HepG2 (cell line): ENCODE measurements around the gene PIGL. TPM values are rescaled to one million over a fixed set of nuclear protein-coding genes. Genes with fewer than 3 reads are reported as not detected.

Source experiments
- AHDC1 ChIP-seq: sonication (generic); formaldehyde crosslinking; IDR thresholded peaks from 2 replicates; pipeline ENCODE4 v1.5.1; 2020; ENCODE audit warnings: mild to moderate bottlenecking, missing genetic modification reagents, borderline replicate concordance
- ELK4 ChIP-seq: sonication (generic); formaldehyde crosslinking; IDR thresholded peaks from 2 replicates; pipeline ENCODE4 v1.9.0; 2021; ENCODE audit warnings: missing genetic modification reagents, borderline replicate concordance
- FOSL1 ChIP-seq: sonication (generic); formaldehyde crosslinking; IDR thresholded peaks from 2 replicates; pipeline ENCODE4 v1.9.0; 2021; ENCODE audit warnings: missing genetic modification reagents, borderline replicate concordance
- GATA4 ChIP-seq: sonication (generic); IDR thresholded peaks from 2 replicates; pipeline ENCODE4 v1.6.1; 2016; ENCODE audit warnings: antibody characterized with exemption, low read depth, borderline replicate concordance
- GPN1 ChIP-seq: sonication (generic); formaldehyde crosslinking; IDR thresholded peaks from 2 replicates; pipeline ENCODE4 v1.5.1; 2020; ENCODE audit warnings: missing genetic modification reagents, borderline replicate concordance
- IRX3 ChIP-seq: sonication (generic); formaldehyde crosslinking; IDR thresholded peaks from 2 replicates; pipeline ENCODE4 v1.8.1; 2023; ENCODE audit warnings: mild to moderate bottlenecking, low read depth, missing genetic modification reagents, borderline replicate concordance
- KMT2B ChIP-seq: IDR thresholded peaks from 2 replicates; pipeline ENCODE4 v1.6.1; 2016; ENCODE audit warnings: missing genetic modification reagents, missing compliant biosample characterization
- MEF2D ChIP-seq: sonication (generic); formaldehyde crosslinking; IDR thresholded peaks from 2 replicates; pipeline ENCODE4 v1.5.1; 2020; ENCODE audit warnings: mild to moderate bottlenecking, missing genetic modification reagents
- REL ChIP-seq: sonication (generic); formaldehyde crosslinking; conservative IDR thresholded peaks from 2 replicates; pipeline ENCODE4 v1.8.0; 2022; ENCODE audit warnings: mild to moderate bottlenecking, missing genetic modification reagents, moderate library complexity
- RFXAP ChIP-seq: sonication (generic); formaldehyde crosslinking; IDR thresholded peaks from 2 replicates; pipeline ENCODE4 v1.4.0; 2020; ENCODE audit warnings: missing genetic modification reagents, borderline replicate concordance
- SRSF1 ChIP-seq: fragments of 200-400 bp; formaldehyde crosslinking; optimal IDR thresholded peaks from 2 replicates; pipeline ENCODE3; 2017; ENCODE audit warnings: mild to moderate bottlenecking, low read depth, low read length, moderate library complexity
- SRSF9 ChIP-seq: fragments of 200-400 bp; formaldehyde crosslinking; IDR thresholded peaks from 2 replicates; pipeline ENCODE4 v1.6.1; 2018; ENCODE audit warnings: borderline replicate concordance, mild to moderate bottlenecking, low read depth, low read length; ENCODE audit not compliant: insufficient read depth, poor library complexity, severe bottlenecking
- ZNF501 ChIP-seq: sonication (generic); formaldehyde crosslinking; IDR thresholded peaks from 2 replicates; pipeline ENCODE4 v1.5.1; 2020; ENCODE audit warnings: mild to moderate bottlenecking, moderate library complexity, missing genetic modification reagents
- ZNF615 ChIP-seq: sonication (generic); formaldehyde crosslinking; IDR thresholded peaks from 2 replicates; pipeline ENCODE4 v1.5.0; 2020; ENCODE audit warnings: mild to moderate bottlenecking, missing genetic modification reagents, borderline replicate concordance
- polyA plus RNA-seq, 8 experiments: library from polyadenylated mRNA; depleted of rRNA in 3 of 8; stranded (reverse) in 7 of 8; unstranded in 1 of 8; fragments of >200 nt; fragmentation: Illumina TruSeq in 4 of 8; extraction: Trizol in 4 of 8; gene quantifications; 2 replicates each; pipeline versions ENCODE4 v1.2.1 to v1.2.3, GENCODE V29; 2011 to 2016; ENCODE audit warnings: low read depth in 4 of 8, missing spikeins in 1 of 8, mixed read lengths in 1 of 8; ENCODE audit not compliant: insufficient read depth in 1 of 8
- total RNA-seq, 5 experiments: library from RNA; depleted of rRNA; stranded (reverse); fragments of >200 nt; fragmentation: Illumina TruSeq; extraction: Trizol; gene quantifications; 2 replicates each; pipeline ENCODE4 v1.2.3, GENCODE V29; 2016; ENCODE audit warnings: low read depth in 1 of 5
- TF ChIP-seq, protein P1 (sequence below): sonication (generic); formaldehyde crosslinking; IDR thresholded peaks from 2 replicates; pipeline ENCODE4 v1.5.1; 2020; ENCODE audit warnings: missing genetic modification reagents, mild to moderate bottlenecking, borderline replicate concordance
- TF ChIP-seq, protein P2 (sequence below): sonication (generic); formaldehyde crosslinking; IDR thresholded peaks from 2 replicates; pipeline ENCODE4 v1.4.0; 2020; ENCODE audit warnings: missing genetic modification reagents, mild to moderate bottlenecking, borderline replicate concordance

Gene PIGL
- total and polyA plus RNA-seq, 2 of the 13 experiments (the other 11 are each of a cell fraction or from before 2014, with no cell fraction given), result 28.5 to 63.8 TPM

DNA sequence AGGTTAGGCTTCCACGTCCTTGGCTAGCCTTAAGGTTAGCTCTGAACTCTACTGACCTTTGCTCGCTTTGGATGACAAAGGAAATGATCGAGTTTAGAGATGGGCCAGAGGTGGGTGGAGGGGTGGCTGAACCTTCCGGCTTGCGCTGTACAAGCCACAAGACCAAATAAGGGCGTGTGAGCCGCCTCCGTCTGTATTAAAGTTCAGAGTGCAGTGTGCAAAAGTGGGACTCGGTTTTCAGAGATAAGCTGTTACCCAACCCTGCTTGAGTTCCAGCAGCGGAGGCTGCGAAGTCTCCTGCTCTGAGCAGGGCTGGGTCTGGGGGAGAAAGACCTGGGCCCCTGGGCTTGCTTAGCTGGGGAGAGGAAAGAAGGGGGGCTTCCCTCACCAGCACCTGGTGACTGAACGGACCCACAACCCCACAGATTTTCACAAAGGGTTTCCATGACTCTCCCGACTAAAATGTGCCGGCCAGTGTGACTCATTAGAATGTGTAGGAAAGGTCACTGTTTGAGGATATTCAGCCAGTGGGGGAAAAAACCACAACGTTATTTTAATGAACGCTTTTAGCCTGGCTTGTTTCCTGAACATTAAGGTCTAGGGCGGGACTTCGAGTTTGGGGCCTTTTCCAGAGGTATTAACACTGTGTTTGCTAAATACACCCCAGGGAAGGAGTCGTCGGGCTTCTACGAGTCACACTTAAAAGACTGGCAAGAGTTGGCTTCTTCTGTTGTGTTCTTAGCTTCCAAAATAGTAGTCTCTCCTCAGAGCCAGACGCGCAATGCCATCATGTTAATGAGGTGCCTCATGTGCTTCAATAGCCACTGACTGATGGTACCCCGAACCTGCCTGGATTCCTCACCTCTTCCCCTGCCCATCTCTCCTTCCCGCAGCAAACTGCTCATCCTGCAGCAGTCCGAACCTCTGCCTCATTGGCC lies 69.3 kb downstream of the PIGL start (continued):
- TF ChIP-seq SRSF1, result no peak
- TF ChIP-seq KMT2B (CRISPR knock-in tag), result no peak; the same call in 1 of the 2 replicates
- TF ChIP-seq GATA4, result peak; percentile 90; the same call in 1 of the 2 replicates
- no peak for TF ChIP-seq RFXAP (CRISPR knock-in tag)
- no peak for TF ChIP-seq ZNF615 (CRISPR knock-in tag)
- TF ChIP-seq, protein P1, sequence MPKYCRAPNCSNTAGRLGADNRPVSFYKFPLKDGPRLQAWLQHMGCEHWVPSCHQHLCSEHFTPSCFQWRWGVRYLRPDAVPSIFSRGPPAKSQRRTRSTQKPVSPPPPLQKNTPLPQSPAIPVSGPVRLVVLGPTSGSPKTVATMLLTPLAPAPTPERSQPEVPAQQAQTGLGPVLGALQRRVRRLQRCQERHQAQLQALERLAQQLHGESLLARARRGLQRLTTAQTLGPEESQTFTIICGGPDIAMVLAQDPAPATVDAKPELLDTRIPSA (CRISPR knock-in tag), result 0 out of 2 replicates have a peak, but pooled peaks have one; percentile 39
- no peak for TF ChIP-seq REL (CRISPR knock-in tag)
- no peak for TF ChIP-seq SRSF9
- peak; percentile 93; the same call in 1 of the 2 replicates for TF ChIP-seq AHDC1 (CRISPR knock-in tag)
- no peak for TF ChIP-seq ELK4 (CRISPR knock-in tag)
- TF ChIP-seq ZNF501, result peak; percentile 94
- TF ChIP-seq FOSL1, result peak; percentile 19; the same call in 1 of the 2 replicates
- peak; percentile 95 for TF ChIP-seq MEF2D (CRISPR knock-in tag)
- TF ChIP-seq, protein P2, sequence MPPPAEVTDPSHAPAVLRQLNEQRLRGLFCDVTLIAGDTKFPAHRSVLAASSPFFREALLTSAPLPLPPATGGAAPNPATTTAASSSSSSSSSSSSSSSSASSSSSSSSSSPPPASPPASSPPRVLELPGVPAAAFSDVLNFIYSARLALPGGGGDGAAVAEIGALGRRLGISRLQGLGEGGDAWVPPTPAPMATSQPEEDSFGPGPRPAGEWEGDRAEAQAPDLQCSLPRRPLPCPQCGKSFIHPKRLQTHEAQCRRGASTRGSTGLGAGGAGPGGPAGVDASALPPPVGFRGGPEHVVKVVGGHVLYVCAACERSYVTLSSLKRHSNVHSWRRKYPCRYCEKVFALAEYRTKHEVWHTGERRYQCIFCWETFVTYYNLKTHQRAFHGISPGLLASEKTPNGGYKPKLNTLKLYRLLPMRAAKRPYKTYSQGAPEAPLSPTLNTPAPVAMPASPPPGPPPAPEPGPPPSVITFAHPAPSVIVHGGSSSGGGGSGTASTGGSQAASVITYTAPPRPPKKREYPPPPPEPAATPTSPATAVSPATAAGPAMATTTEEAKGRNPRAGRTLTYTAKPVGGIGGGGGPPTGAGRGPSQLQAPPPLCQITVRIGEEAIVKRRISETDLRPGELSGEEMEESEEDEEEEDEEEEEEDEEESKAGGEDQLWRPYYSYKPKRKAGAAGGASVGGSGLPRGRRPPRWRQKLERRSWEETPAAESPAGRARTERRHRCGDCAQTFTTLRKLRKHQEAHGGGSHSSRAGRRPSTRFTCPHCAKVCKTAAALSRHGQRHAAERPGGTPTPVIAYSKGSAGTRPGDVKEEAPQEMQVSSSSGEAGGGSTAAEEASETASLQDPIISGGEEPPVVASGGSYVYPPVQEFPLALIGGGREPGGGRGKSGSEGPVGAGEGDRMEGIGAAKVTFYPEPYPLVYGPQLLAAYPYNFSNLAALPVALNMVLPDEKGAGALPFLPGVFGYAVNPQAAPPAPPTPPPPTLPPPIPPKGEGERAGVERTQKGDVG (CRISPR knock-in tag), result peak; percentile 91; the same call in 1 of the 2 replicates
- TF ChIP-seq IRX3 (CRISPR knock-in tag), result no peak
- TF ChIP-seq GPN1, result no peak
